HL-60 (cell line): Measurements from ENCODE around the gene GPC3.

Experiments used
- POLR2AphosphoS5 ChIP-seq: IDR thresholded peaks from 2 replicates; pipeline ENCODE4 v1.6.1; 2012; ENCODE audit warnings: low read depth
- SPI1 ChIP-seq: IDR thresholded peaks from 2 replicates; pipeline ENCODE4 v1.6.1; 2012; ENCODE audit warnings: low read depth, mild to moderate bottlenecking, borderline replicate concordance
- TF ChIP-seq, protein P1 (sequence below): IDR thresholded peaks from one replicate; pipeline ENCODE4 v1.5.1; 2011; ENCODE audit warnings: low read length, control low read depth, inconsistent platforms; ENCODE audit not compliant: insufficient read depth
- TF ChIP-seq, protein P2 (sequence below): IDR thresholded peaks from 2 replicates; pipeline ENCODE4 v1.6.1; 2012; ENCODE audit warnings: low read depth; ENCODE audit not compliant: insufficient replicate concordance

DNA sequence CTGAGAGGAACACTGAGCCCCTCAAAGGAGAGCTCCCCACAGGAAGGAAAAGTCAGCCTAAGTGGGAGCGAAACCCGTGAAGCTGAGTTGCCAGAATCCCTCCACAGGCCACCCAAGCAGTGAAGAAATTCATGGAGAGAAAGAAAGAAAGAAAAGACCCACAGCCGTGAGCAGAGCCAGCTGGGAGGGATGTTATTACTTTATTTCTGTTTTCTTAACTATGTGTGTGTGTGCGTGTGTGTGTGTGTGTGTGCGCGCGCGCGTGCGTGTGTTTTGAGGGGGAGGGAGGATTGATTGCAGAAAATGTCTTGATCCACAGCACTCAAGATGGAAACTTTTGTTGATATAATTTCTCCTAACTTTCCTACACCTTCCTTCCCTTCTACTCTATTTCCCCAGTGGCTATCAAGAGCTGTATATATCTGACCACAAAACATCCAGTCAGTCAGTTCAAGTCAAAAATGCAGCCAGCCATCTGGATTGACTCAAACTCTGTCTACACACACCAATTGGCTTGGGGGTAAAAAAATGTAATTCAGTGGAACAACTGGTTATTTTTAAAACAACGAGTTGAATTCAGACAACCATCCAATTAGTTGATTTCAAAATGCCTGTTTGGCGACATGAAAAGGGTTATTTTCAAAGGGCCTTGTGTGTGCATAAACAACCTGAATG is 13.8 kb upstream of the GPC3 start:
- TF ChIP-seq, protein P1, sequence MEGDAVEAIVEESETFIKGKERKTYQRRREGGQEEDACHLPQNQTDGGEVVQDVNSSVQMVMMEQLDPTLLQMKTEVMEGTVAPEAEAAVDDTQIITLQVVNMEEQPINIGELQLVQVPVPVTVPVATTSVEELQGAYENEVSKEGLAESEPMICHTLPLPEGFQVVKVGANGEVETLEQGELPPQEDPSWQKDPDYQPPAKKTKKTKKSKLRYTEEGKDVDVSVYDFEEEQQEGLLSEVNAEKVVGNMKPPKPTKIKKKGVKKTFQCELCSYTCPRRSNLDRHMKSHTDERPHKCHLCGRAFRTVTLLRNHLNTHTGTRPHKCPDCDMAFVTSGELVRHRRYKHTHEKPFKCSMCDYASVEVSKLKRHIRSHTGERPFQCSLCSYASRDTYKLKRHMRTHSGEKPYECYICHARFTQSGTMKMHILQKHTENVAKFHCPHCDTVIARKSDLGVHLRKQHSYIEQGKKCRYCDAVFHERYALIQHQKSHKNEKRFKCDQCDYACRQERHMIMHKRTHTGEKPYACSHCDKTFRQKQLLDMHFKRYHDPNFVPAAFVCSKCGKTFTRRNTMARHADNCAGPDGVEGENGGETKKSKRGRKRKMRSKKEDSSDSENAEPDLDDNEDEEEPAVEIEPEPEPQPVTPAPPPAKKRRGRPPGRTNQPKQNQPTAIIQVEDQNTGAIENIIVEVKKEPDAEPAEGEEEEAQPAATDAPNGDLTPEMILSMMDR: no peak
- TF ChIP-seq POLR2AphosphoS5: no peak
- TF ChIP-seq SPI1: no peak
- TF ChIP-seq, protein P2, sequence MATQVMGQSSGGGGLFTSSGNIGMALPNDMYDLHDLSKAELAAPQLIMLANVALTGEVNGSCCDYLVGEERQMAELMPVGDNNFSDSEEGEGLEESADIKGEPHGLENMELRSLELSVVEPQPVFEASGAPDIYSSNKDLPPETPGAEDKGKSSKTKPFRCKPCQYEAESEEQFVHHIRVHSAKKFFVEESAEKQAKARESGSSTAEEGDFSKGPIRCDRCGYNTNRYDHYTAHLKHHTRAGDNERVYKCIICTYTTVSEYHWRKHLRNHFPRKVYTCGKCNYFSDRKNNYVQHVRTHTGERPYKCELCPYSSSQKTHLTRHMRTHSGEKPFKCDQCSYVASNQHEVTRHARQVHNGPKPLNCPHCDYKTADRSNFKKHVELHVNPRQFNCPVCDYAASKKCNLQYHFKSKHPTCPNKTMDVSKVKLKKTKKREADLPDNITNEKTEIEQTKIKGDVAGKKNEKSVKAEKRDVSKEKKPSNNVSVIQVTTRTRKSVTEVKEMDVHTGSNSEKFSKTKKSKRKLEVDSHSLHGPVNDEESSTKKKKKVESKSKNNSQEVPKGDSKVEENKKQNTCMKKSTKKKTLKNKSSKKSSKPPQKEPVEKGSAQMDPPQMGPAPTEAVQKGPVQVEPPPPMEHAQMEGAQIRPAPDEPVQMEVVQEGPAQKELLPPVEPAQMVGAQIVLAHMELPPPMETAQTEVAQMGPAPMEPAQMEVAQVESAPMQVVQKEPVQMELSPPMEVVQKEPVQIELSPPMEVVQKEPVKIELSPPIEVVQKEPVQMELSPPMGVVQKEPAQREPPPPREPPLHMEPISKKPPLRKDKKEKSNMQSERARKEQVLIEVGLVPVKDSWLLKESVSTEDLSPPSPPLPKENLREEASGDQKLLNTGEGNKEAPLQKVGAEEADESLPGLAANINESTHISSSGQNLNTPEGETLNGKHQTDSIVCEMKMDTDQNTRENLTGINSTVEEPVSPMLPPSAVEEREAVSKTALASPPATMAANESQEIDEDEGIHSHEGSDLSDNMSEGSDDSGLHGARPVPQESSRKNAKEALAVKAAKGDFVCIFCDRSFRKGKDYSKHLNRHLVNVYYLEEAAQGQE: no peak
